ENCODE results near the gene KRAS.

Gene KRAS

GRCh38 chr12:25283006-25283405 is 32.3 kb upstream of the KRAS start:
- Histone ChIP-seq H4K8ac (ENCODE audit: low read length) (no peak overlapping the region), H3K79me1 (replicated peaks; ENCODE audit: low read length, poor library complexity, severe bottlenecking) (no peaks in the 10 kb centered on the region), H2AK5ac (ENCODE audit: low read length, severe bottlenecking) (no peak overlapping the region), H3K4me3 (ENCODE audit: insufficient read depth in 1 of 2, low read depth in 1 of 2, low read length in 2 of 2) (no peak overlapping the region), H3K18ac (ENCODE audit: low read depth in 1 of 2, low read length in 2 of 2) (no peak overlapping the region), H3K27ac (ENCODE audit: low read length, poor library complexity, severe bottlenecking) (no peak overlapping the region), H2BK12ac (ENCODE audit: low read length in 2 of 2) (no peak overlapping the region), H3K4me2 (ENCODE audit: low read length, poor library complexity, severe bottlenecking) (no peak overlapping the region), H2BK120ac (ENCODE audit: low read depth, low read length) (no peak overlapping the region), H3K27me3 (ENCODE audit: control insufficient read depth in 1 of 2, insufficient read depth in 1 of 2, low read length in 2 of 2) (no peaks in the 10 kb centered on the region), H2BK5ac (ENCODE audit: low read depth, low read length, poor library complexity, severe bottlenecking) (no peak overlapping the region), H3K4ac (ENCODE audit: low read depth in 1 of 2, low read length in 2 of 2) (no peak overlapping the region), H3K4me1 (ENCODE audit: control insufficient read depth, insufficient read depth, low read depth, low read length) (no peaks in the 10 kb centered on the region), H4K91ac (ENCODE audit: low read length) (no peak overlapping the region), H2BK15ac (ENCODE audit: low read depth, poor library complexity, severe bottlenecking) (no peak overlapping the region), H3K23ac (ENCODE audit: low read length in 2 of 2) (no peak overlapping the region), H2AFZ (ENCODE audit: low read depth, low read length) (no peak overlapping the region), H3K9ac (ENCODE audit: low read length) (no peak overlapping the region), H3K14ac (ENCODE audit: low read length in 2 of 2) (no peak overlapping the region), H3K9me3 (ENCODE audit: control insufficient read depth, low read length) (no peaks in the 10 kb centered on the region), H3K36me3 (ENCODE audit: control insufficient read depth in 1 of 2, insufficient read depth in 2 of 2, low read depth in 1 of 2, low read length in 2 of 2) (no peaks in the 10 kb centered on the region)
- WGBS = 94% methylated on average over 1 of the region's 3 CpGs
- peak; percentile 17 for DNase-seq

- Histone ChIP-seq H3K23ac (ENCODE audit: low read length in 2 of 2) (no peak overlapping the region), H3K4ac (ENCODE audit: low read depth in 1 of 2, low read length in 2 of 2) (no peak overlapping the region)
Observed at GRCh38 chr12:25280082-25280481, 29.4 kb upstream of the KRAS start.

GRCh38 chr12:25278269-25278668 is 27.5 kb upstream of the KRAS start:
- H4K91ac ChIP-seq (ENCODE audit: low read length) = no peak overlapping the region
- no peak overlapping the region for H3K23ac ChIP-seq (ENCODE audit: low read length in 2 of 2)
- peaks cover 4% of the 10 kb centered on the region for H3K4me1 ChIP-seq (ENCODE audit: control insufficient read depth, insufficient read depth, low read depth, low read length)
- DNase-seq = no peak
- H2AFZ ChIP-seq (ENCODE audit: low read depth, low read length) = no peak overlapping the region
- no peak overlapping the region for H2BK15ac ChIP-seq (ENCODE audit: low read depth, poor library complexity, severe bottlenecking)
- no peaks in the 10 kb centered on the region for H3K9me3 ChIP-seq (ENCODE audit: control insufficient read depth, low read length)
- H3K79me1 ChIP-seq (replicated peaks; ENCODE audit: low read length, poor library complexity, severe bottlenecking) = no peaks in the 10 kb centered on the region
- H3K4me3 ChIP-seq (ENCODE audit: insufficient read depth in 1 of 2, low read depth in 1 of 2, low read length in 2 of 2) = no peak overlapping the region
- H3K9ac ChIP-seq (ENCODE audit: low read length) = no peak overlapping the region
- H2BK5ac ChIP-seq (ENCODE audit: low read depth, low read length, poor library complexity, severe bottlenecking) = no peak overlapping the region
- H3K4ac ChIP-seq (ENCODE audit: low read depth in 1 of 2, low read length in 2 of 2) = no peak overlapping the region
- H3K27ac ChIP-seq (ENCODE audit: low read length, poor library complexity, severe bottlenecking) = no peak overlapping the region
- H2AK5ac ChIP-seq (ENCODE audit: low read length, severe bottlenecking) = no peak overlapping the region
- no peaks in the 10 kb centered on the region for H3K27me3 ChIP-seq (ENCODE audit: control insufficient read depth in 1 of 2, insufficient read depth in 1 of 2, low read length in 2 of 2)
- 100% methylated on average over 4 of the region's 6 CpGs for WGBS
- H3K36me3 ChIP-seq (ENCODE audit: control insufficient read depth in 1 of 2, insufficient read depth in 2 of 2, low read depth in 1 of 2, low read length in 2 of 2) = no peaks in the 10 kb centered on the region
- H2BK120ac ChIP-seq (ENCODE audit: low read depth, low read length) = no peak overlapping the region
- H2BK12ac ChIP-seq (ENCODE audit: low read length in 2 of 2) = no peak overlapping the region
- no peak overlapping the region for H4K8ac ChIP-seq (ENCODE audit: low read length)
- no peak overlapping the region for H3K4me2 ChIP-seq (ENCODE audit: low read length, poor library complexity, severe bottlenecking)
- no peak overlapping the region for H3K14ac ChIP-seq (ENCODE audit: low read length in 2 of 2)
- H3K18ac ChIP-seq (ENCODE audit: low read depth in 1 of 2, low read length in 2 of 2) = no peak overlapping the region

More at GRCh38 chr12:25280082-25280481, 29.4 kb upstream of the KRAS start:
- no peak overlapping the region for H2BK12ac ChIP-seq (ENCODE audit: low read length in 2 of 2)
- H3K79me1 ChIP-seq (replicated peaks; ENCODE audit: low read length, poor library complexity, severe bottlenecking) = no peaks in the 10 kb centered on the region
- peaks cover 4% of the 10 kb centered on the region for H3K4me1 ChIP-seq (ENCODE audit: control insufficient read depth, insufficient read depth, low read depth, low read length)
- H4K91ac ChIP-seq (ENCODE audit: low read length) = no peak overlapping the region
- H3K18ac ChIP-seq (ENCODE audit: low read depth in 1 of 2, low read length in 2 of 2) = no peak overlapping the region
- no peak overlapping the region for H3K14ac ChIP-seq (ENCODE audit: low read length in 2 of 2)
- no peak overlapping the region for H2BK5ac ChIP-seq (ENCODE audit: low read depth, low read length, poor library complexity, severe bottlenecking)
- H2BK120ac ChIP-seq (ENCODE audit: low read depth, low read length) = no peak overlapping the region
- no peak overlapping the region for H2AK5ac ChIP-seq (ENCODE audit: low read length, severe bottlenecking)
- no peaks in the 10 kb centered on the region for H3K9me3 ChIP-seq (ENCODE audit: control insufficient read depth, low read length)
- H3K27me3 ChIP-seq (ENCODE audit: control insufficient read depth in 1 of 2, insufficient read depth in 1 of 2, low read length in 2 of 2) = no peaks in the 10 kb centered on the region
- no peak overlapping the region for H3K4me2 ChIP-seq (ENCODE audit: low read length, poor library complexity, severe bottlenecking)
- H3K36me3 ChIP-seq (ENCODE audit: control insufficient read depth in 1 of 2, insufficient read depth in 2 of 2, low read depth in 1 of 2, low read length in 2 of 2) = no peaks in the 10 kb centered on the region
- H4K8ac ChIP-seq (ENCODE audit: low read length) = no peak overlapping the region
- H2AFZ ChIP-seq (ENCODE audit: low read depth, low read length) = no peak overlapping the region
- H2BK15ac ChIP-seq (ENCODE audit: low read depth, poor library complexity, severe bottlenecking) = no peak overlapping the region
- H3K27ac ChIP-seq (ENCODE audit: low read length, poor library complexity, severe bottlenecking) = no peak overlapping the region
- no peak for DNase-seq
- no peak overlapping the region for H3K9ac ChIP-seq (ENCODE audit: low read length)
- H3K4me3 ChIP-seq (ENCODE audit: insufficient read depth in 1 of 2, low read depth in 1 of 2, low read length in 2 of 2) = no peak overlapping the region

GRCh38 chr12:25276199-25276937 is 25.6 kb upstream of the KRAS start:
- H3K27me3 ChIP-seq (ENCODE audit: control insufficient read depth in 1 of 2, insufficient read depth in 1 of 2, low read length in 2 of 2) = no peaks in the 10 kb centered on the region
- H3K4ac ChIP-seq (ENCODE audit: low read depth in 1 of 2, low read length in 2 of 2) = peak overlapping the region in 1 of 2 experiments; percentile 54
- peak overlapping the region; percentile 58 for H2AFZ ChIP-seq (ENCODE audit: low read depth, low read length)
- H2AK5ac ChIP-seq (ENCODE audit: low read length, severe bottlenecking) = peak overlapping the region; percentile 15
- H4K8ac ChIP-seq (ENCODE audit: low read length) = peak overlapping the region; percentile 45
- H2BK12ac ChIP-seq (ENCODE audit: low read length in 2 of 2) = peak overlapping the region in 1 of 2 experiments; percentile 47
- H3K36me3 ChIP-seq (ENCODE audit: control insufficient read depth in 1 of 2, insufficient read depth in 2 of 2, low read depth in 1 of 2, low read length in 2 of 2) = no peaks in the 10 kb centered on the region
- no peak overlapping the region for H2BK5ac ChIP-seq (ENCODE audit: low read depth, low read length, poor library complexity, severe bottlenecking)
- no peak overlapping the region for H3K14ac ChIP-seq (ENCODE audit: low read length in 2 of 2)
- WGBS = 50% methylated on average over 3 of the region's 4 CpGs
- no peak overlapping the region for H3K4me3 ChIP-seq (ENCODE audit: insufficient read depth in 1 of 2, low read depth in 1 of 2, low read length in 2 of 2)
- H3K27ac ChIP-seq (ENCODE audit: low read length, poor library complexity, severe bottlenecking) = peak overlapping the region; percentile 62
- H3K4me2 ChIP-seq (ENCODE audit: low read length, poor library complexity, severe bottlenecking) = no peak overlapping the region
- H2BK15ac ChIP-seq (ENCODE audit: low read depth, poor library complexity, severe bottlenecking) = no peak overlapping the region
- H3K23ac ChIP-seq (ENCODE audit: low read length in 2 of 2) = no peak overlapping the region
- no peak overlapping the region for H4K91ac ChIP-seq (ENCODE audit: low read length)
- no peak overlapping the region for H3K9ac ChIP-seq (ENCODE audit: low read length)
- H3K79me1 ChIP-seq (replicated peaks; ENCODE audit: low read length, poor library complexity, severe bottlenecking) = no peaks in the 10 kb centered on the region
- peak overlapping the region; percentile 30 to 58 for H3K18ac ChIP-seq (ENCODE audit: low read depth in 1 of 2, low read length in 2 of 2)
- no peaks in the 10 kb centered on the region for H3K9me3 ChIP-seq (ENCODE audit: control insufficient read depth, low read length)
- peaks cover 4% of the 10 kb centered on the region for H3K4me1 ChIP-seq (ENCODE audit: control insufficient read depth, insufficient read depth, low read depth, low read length)
- H2BK120ac ChIP-seq (ENCODE audit: low read depth, low read length) = peak overlapping the region; percentile 73
- peak; percentile 93 for DNase-seq
